IPS-20b (cell line): ENCODE data around the gene PRSS36.
"Not testable (repeated sequence)": the region's sequence is repeated elsewhere in the genome, so short reads cannot be mapped to it uniquely, and the experiment has no call there.

Source experiments
- H3K27ac ChIP-seq: one replicate; pipeline ENCODE4 v1.5.1; 2013; ENCODE audit warnings: low read length
- H3K27me3 ChIP-seq: 2 replicates; pipeline ENCODE4 v1.6.1; 2013; ENCODE audit warnings: mild to moderate bottlenecking, low read length, inconsistent platforms; ENCODE audit not compliant: insufficient read depth
- H3K36me3 ChIP-seq: 2 replicates; pipeline ENCODE4 v1.6.1; 2013; ENCODE audit warnings: low read depth, mild to moderate bottlenecking, inconsistent platforms, low read length, moderate library complexity; ENCODE audit not compliant: insufficient read depth
- H3K4me1 ChIP-seq: 2 replicates; pipeline ENCODE4 v1.6.1; 2013; ENCODE audit warnings: mild to moderate bottlenecking, control low read depth, inconsistent platforms, low read length, moderate library complexity; ENCODE audit not compliant: insufficient read depth
- H3K4me3 ChIP-seq: 2 replicates; pipeline ENCODE4 v1.5.1; 2013; ENCODE audit warnings: mild to moderate bottlenecking, low read length, inconsistent platforms
- H3K9ac ChIP-seq: 2 replicates; pipeline ENCODE4 v1.6.1; 2013; ENCODE audit warnings: low read depth, mild to moderate bottlenecking, inconsistent platforms, low read length, moderate library complexity
- H3K9me3 ChIP-seq: 2 replicates; pipeline ENCODE4 v1.6.1; 2013; ENCODE audit warnings: mild to moderate bottlenecking, low read depth, low read length, inconsistent platforms; ENCODE audit not compliant: insufficient read depth

The PRSS36 gene

GRCh38 chr16:31149894-31150890 lies at the start of gene PRSS36:
Gene PRSS36, minus strand, starts transcription at chr16:31150066. Its CDS starts 31 bp downstream, at chr16:31150035.
- Histone ChIP-seq H3K27ac (no peak within 1 kb of the TSS), H3K9me3 (no peaks in the 10 kb centered on the region), H3K4me3 (no peak within 1 kb of the TSS), H3K9ac (no peak within 1 kb of the TSS), H3K36me3 (no peaks in the 10 kb centered on the region), H3K27me3 (peaks cover 36% of the 10 kb centered on the region), H3K4me1 (no peaks in the 10 kb centered on the region)

- no peak overlapping the region for H3K27ac ChIP-seq
- H3K36me3 ChIP-seq = peaks cover 37% of the 10 kb centered on the region
- H3K9ac ChIP-seq = no peak overlapping the region
- no peak overlapping the region for H3K4me3 ChIP-seq
- H3K4me1 ChIP-seq = no peaks in the 10 kb centered on the region
- peaks cover 30% of the 10 kb centered on the region for H3K27me3 ChIP-seq
- no peaks in the 10 kb centered on the region for H3K9me3 ChIP-seq
These were observed 49.7 kb upstream of the PRSS36 start for GRCh38 chr16:31199430-31200041.

GRCh38 chr16:31198207-31198882 lies 48.5 kb upstream of the PRSS36 start:
- H3K4me3 ChIP-seq = no peak overlapping the region
- H3K9me3 ChIP-seq = no peaks in the 10 kb centered on the region
- H3K27ac ChIP-seq = no peak overlapping the region
- H3K4me1 ChIP-seq = no peaks in the 10 kb centered on the region
- no peak overlapping the region for H3K9ac ChIP-seq
- peaks cover 21% of the 10 kb centered on the region for H3K27me3 ChIP-seq
- H3K36me3 ChIP-seq = peaks cover 49% of the 10 kb centered on the region

GRCh38 chr16:31196324-31197088 lies 46.6 kb upstream of the PRSS36 start:
- Histone ChIP-seq H3K36me3 (peaks cover 67% of the 10 kb centered on the region), H3K27ac (no peak overlapping the region)

GRCh38 chr16:31195861-31196260 lies 46.0 kb upstream of the PRSS36 start:
- not testable (repeated sequence) for H3K27me3 ChIP-seq, H3K9ac ChIP-seq, H3K27ac ChIP-seq, H3K4me3 ChIP-seq, H3K9me3 ChIP-seq, H3K4me1 ChIP-seq
- H3K36me3 ChIP-seq = peaks cover 74% of the 10 kb centered on the region

More at GRCh38 chr16:31196324-31197088, 46.6 kb upstream of the PRSS36 start:
- Histone ChIP-seq H3K9ac (no peak overlapping the region), H3K4me1 (no peaks in the 10 kb centered on the region), H3K9me3 (no peaks in the 10 kb centered on the region), H3K4me3 (no peak overlapping the region), H3K27me3 (0 out of 2 replicates have a peak, but pooled peaks cover 2% of the 10 kb centered on the region)

GRCh38 chr16:31194898-31195297 lies 45.0 kb upstream of the PRSS36 start:
- Histone ChIP-seq H3K36me3 (peaks cover 84% of the 10 kb centered on the region), H3K4me1 (no peaks in the 10 kb centered on the region), H3K4me3 (no peak overlapping the region), H3K27me3 (no peaks in the 10 kb centered on the region), H3K9me3 (no peaks in the 10 kb centered on the region), H3K9ac (no peak overlapping the region), H3K27ac (no peak overlapping the region)

GRCh38 chr16:31193874-31194273 lies 44.0 kb upstream of the PRSS36 start:
- no peak overlapping the region for H3K9ac ChIP-seq
- no peaks in the 10 kb centered on the region for H3K9me3 ChIP-seq
- H3K36me3 ChIP-seq = peaks cover 85% of the 10 kb centered on the region
- no peak overlapping the region for H3K27ac ChIP-seq
- no peaks in the 10 kb centered on the region for H3K4me1 ChIP-seq
- H3K27me3 ChIP-seq = no peaks in the 10 kb centered on the region
- H3K4me3 ChIP-seq = no peak overlapping the region

- no peak overlapping the region for H3K27ac ChIP-seq
- no peaks in the 10 kb centered on the region for H3K9me3 ChIP-seq
- H3K27me3 ChIP-seq = no peaks in the 10 kb centered on the region
- H3K9ac ChIP-seq = no peak overlapping the region
- H3K4me3 ChIP-seq = no peak overlapping the region
- H3K36me3 ChIP-seq = peaks cover 92% of the 10 kb centered on the region
- H3K4me1 ChIP-seq = no peaks in the 10 kb centered on the region
These were observed 43.2 kb upstream of the PRSS36 start for GRCh38 chr16:31192856-31193642.

- no peaks in the 10 kb centered on the region for H3K4me1 ChIP-seq
- H3K9ac ChIP-seq = no peak overlapping the region
- peaks cover 100% of the 10 kb centered on the region for H3K36me3 ChIP-seq
- no peaks in the 10 kb centered on the region for H3K27me3 ChIP-seq
- H3K27ac ChIP-seq = no peak overlapping the region
- no peaks in the 10 kb centered on the region for H3K9me3 ChIP-seq
- no peak overlapping the region for H3K4me3 ChIP-seq
These were observed 42.0 kb upstream of the PRSS36 start for GRCh38 chr16:31191697-31192428.

- H3K27me3 ChIP-seq = no peaks in the 10 kb centered on the region
- H3K4me1 ChIP-seq = no peaks in the 10 kb centered on the region
- peaks cover 100% of the 10 kb centered on the region for H3K36me3 ChIP-seq
- no peaks in the 10 kb centered on the region for H3K9me3 ChIP-seq
- no peak overlapping the region for H3K9ac ChIP-seq
- H3K27ac ChIP-seq = no peak overlapping the region
- no peak overlapping the region for H3K4me3 ChIP-seq
These were observed 41.1 kb upstream of the PRSS36 start for GRCh38 chr16:31190818-31191444.
